WI38 (cell line): ENCODE measurements around the gene SHC2.

Source experiments
- H3K4me3 ChIP-seq: 2 replicates; pipeline ENCODE4 v1.5.1; 2011; ENCODE audit warnings: low read depth, mild to moderate bottlenecking, control low read depth, low read length
- TF ChIP-seq, protein P1 (sequence below): IDR thresholded peaks from 2 replicates; pipeline ENCODE4 v1.5.1; 2012; ENCODE audit warnings: low read depth, mild to moderate bottlenecking, control low read depth, low read length

Gene SHC2

GRCh38 chr19:465056-465816, 4.4 kb upstream of the SHC2 start:
- H3K4me3 ChIP-seq, result no peak overlapping the region
- TF ChIP-seq, protein P1, sequence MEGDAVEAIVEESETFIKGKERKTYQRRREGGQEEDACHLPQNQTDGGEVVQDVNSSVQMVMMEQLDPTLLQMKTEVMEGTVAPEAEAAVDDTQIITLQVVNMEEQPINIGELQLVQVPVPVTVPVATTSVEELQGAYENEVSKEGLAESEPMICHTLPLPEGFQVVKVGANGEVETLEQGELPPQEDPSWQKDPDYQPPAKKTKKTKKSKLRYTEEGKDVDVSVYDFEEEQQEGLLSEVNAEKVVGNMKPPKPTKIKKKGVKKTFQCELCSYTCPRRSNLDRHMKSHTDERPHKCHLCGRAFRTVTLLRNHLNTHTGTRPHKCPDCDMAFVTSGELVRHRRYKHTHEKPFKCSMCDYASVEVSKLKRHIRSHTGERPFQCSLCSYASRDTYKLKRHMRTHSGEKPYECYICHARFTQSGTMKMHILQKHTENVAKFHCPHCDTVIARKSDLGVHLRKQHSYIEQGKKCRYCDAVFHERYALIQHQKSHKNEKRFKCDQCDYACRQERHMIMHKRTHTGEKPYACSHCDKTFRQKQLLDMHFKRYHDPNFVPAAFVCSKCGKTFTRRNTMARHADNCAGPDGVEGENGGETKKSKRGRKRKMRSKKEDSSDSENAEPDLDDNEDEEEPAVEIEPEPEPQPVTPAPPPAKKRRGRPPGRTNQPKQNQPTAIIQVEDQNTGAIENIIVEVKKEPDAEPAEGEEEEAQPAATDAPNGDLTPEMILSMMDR, result no peak

DNA sequence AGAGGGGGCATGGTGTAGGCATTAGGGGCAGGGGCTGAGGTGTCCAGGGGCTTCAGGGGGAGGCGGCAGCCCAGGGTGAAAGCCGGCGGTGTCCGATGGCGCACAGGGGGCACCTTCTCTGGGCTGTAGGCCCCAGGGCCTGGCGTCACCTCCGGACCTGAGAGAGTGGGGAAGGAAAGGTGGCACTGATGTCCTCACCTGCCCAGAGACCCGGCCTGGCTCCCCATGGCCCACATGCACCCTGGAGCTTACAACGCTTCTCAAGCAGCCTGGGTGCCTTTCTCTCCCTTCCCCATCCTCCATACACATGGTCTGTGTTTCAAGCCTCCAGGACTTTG, 3.3 kb upstream of the SHC2 start:
- TF ChIP-seq, protein P1, result no peak
- H3K4me3 ChIP-seq, result no peak overlapping the region

- TF ChIP-seq, protein P1, result no peak
- no peak overlapping the region for H3K4me3 ChIP-seq
Observed at GRCh38 chr19:463483-464207, 2.8 kb upstream of the SHC2 start.

- TF ChIP-seq, protein P1, result no peak
- H3K4me3 ChIP-seq, result no peak overlapping the region
Observed at GRCh38 chr19:461721-462551, 1.1 kb upstream of the SHC2 start.

- TF ChIP-seq, protein P1, result no peak
- peak overlapping the region; percentile 54 for H3K4me3 ChIP-seq
Observed at GRCh38 chr19:459724-460511, 915 bp downstream of the SHC2 start.

DNA sequence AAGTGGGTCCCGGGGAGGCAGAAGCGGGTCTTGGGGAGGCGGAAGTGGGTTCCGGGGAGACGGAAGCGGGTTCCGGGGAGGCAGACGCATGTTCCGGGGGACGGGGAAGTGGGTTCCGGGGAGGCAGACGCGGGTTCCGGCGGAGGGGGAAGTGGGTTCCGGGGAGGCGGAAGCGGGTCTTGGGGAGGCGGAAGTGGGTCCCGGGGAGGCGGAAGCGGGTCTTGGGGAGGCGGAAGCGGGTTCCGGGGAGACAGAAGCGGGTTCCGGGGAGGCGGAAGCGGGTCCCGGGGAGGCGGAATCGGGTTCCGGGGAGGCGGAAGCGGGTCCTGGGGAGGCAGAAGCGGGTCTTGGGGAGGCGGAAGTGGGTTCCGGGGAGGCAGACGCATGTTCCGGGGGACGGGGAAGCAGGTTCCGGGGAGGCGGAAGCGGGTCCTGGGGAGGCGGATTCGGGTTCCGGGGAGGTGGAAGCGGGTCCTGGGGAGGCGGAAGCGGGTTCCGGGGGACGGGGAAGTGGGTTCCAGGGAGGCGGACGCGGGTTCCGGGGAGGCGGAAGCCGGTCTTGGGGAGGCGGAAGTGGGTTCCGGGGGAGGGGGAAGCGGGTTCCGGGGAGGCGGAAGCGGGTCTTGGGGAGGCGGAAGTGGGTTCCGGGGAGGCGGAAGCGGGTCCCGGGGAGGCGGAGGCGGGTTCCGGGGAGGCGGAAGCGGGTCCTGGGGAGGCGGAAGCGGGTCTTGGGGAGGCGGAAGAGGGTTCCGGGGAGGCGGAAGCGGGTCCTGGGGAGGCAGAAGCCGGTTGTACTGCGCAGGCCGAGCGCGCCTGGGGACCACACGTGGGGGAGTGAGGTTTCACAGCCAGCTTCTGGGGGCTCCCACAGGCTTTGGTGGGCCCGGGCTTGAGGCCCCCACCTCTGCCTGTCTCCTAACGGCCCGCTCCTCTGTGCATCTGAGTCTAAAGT, 2.5 kb downstream of the SHC2 start:
- no peak overlapping the region for H3K4me3 ChIP-seq
- TF ChIP-seq, protein P1, result no peak
